Muscle layer of duodenum (tissue), 2 donors: ENCODE results near the gene PLA2G4B.

ENCODE experiments used
- H3K27ac ChIP-seq: one replicate; pipeline ENCODE4 v1.7.0; 2013; ENCODE audit warnings: mild to moderate bottlenecking, low read length
- H3K27me3 ChIP-seq: one replicate; pipeline ENCODE4 v1.7.0; 2013; ENCODE audit warnings: low read depth, mild to moderate bottlenecking, control low read depth, low read length
- H3K36me3 ChIP-seq, 2 donors: one replicate each; pipeline ENCODE4 v1.7.0; 2013; ENCODE audit warnings: low read length in 2 of 2, control low read depth in 1 of 2, mild to moderate bottlenecking in 1 of 2; ENCODE audit not compliant: insufficient read depth in 2 of 2, control insufficient read depth in 1 of 2
- H3K4me1 ChIP-seq, 2 donors: one replicate each; pipeline ENCODE4 v1.7.0; 2013; ENCODE audit warnings: low read length in 2 of 2, mild to moderate bottlenecking in 2 of 2, control low read depth in 1 of 2, moderate library complexity in 1 of 2; ENCODE audit not compliant: insufficient read depth in 2 of 2, control insufficient read depth in 1 of 2
- H3K4me3 ChIP-seq, 2 donors: one replicate each; pipeline ENCODE4 v1.7.0; 2013; ENCODE audit warnings: low read length in 2 of 2, low read depth in 1 of 2, mild to moderate bottlenecking in 1 of 2
- H3K9me3 ChIP-seq, 2 donors: one replicate each; pipeline ENCODE4 v1.7.0; 2013; ENCODE audit warnings: low read length in 2 of 2, control low read depth in 1 of 2, mild to moderate bottlenecking in 1 of 2; ENCODE audit not compliant: control insufficient read depth in 1 of 2
- donor health status: healthy.

The PLA2G4B gene

GRCh38 chr15:41838400-41838897 lies at the start of gene PLA2G4B:
TSS of gene PLA2G4B (plus strand) at chr15:41838847. CDS start at chr15:41838914, 67 bp downstream.
- H3K27me3 ChIP-seq, result no peaks in the 10 kb centered on the region
- no peak within 1 kb of the TSS for H3K27ac ChIP-seq
- no peak within 1 kb of the TSS for H3K4me3 ChIP-seq
- no peaks in the 10 kb centered on the region for H3K4me1 ChIP-seq
- H3K9me3 ChIP-seq, result no peaks in the 10 kb centered on the region
- H3K36me3 ChIP-seq, result peaks cover 3 to 38% of the 10 kb centered on the region in 2 donors

- Histone ChIP-seq H3K36me3 (no peaks in the 10 kb centered on the region), H3K4me3 (peak overlapping the region in 1 of 2 donors; percentile 5), H3K9me3 (no peaks in the 10 kb centered on the region), H3K27ac (no peak overlapping the region), H3K27me3 (no peaks in the 10 kb centered on the region), H3K4me1 (peaks cover 29 to 40% of the 10 kb centered on the region in 2 donors)
Observed at GRCh38 chr15:41789236-41789635, 49.4 kb upstream of the PLA2G4B start.

GRCh38 chr15:41789662-41790061 lies 49.0 kb upstream of the PLA2G4B start:
- Histone ChIP-seq H3K27me3 (no peaks in the 10 kb centered on the region), H3K36me3 (no peaks in the 10 kb centered on the region), H3K9me3 (no peaks in the 10 kb centered on the region), H3K4me3 (no peak overlapping the region), H3K4me1 (peaks cover 29 to 40% of the 10 kb centered on the region in 2 donors), H3K27ac (no peak overlapping the region)

- no peaks in the 10 kb centered on the region for H3K36me3 ChIP-seq
- no peak overlapping the region for H3K4me3 ChIP-seq
- H3K27ac ChIP-seq, result no peak overlapping the region
Observed at GRCh38 chr15:41790169-41790568, 48.5 kb upstream of the PLA2G4B start.

GRCh38 chr15:41790756-41791546 lies 47.7 kb upstream of the PLA2G4B start:
- H3K27ac ChIP-seq, result no peak overlapping the region
- peaks cover 31 to 43% of the 10 kb centered on the region in 2 donors for H3K4me1 ChIP-seq
- no peaks in the 10 kb centered on the region for H3K27me3 ChIP-seq
- H3K9me3 ChIP-seq, result no peaks in the 10 kb centered on the region
- no peak overlapping the region for H3K4me3 ChIP-seq
- H3K36me3 ChIP-seq, result no peaks in the 10 kb centered on the region

More at GRCh38 chr15:41790169-41790568, 48.5 kb upstream of the PLA2G4B start:
- H3K9me3 ChIP-seq, result no peaks in the 10 kb centered on the region
- H3K4me1 ChIP-seq, result peaks cover 29 to 40% of the 10 kb centered on the region in 2 donors
- H3K27me3 ChIP-seq, result no peaks in the 10 kb centered on the region

GRCh38 chr15:41791547-41791937 lies 47.1 kb upstream of the PLA2G4B start:
- Histone ChIP-seq H3K4me3 (no peak overlapping the region), H3K27me3 (no peaks in the 10 kb centered on the region), H3K27ac (no peak overlapping the region), H3K4me1 (peaks cover 37 to 48% of the 10 kb centered on the region in 2 donors), H3K36me3 (no peaks in the 10 kb centered on the region), H3K9me3 (no peaks in the 10 kb centered on the region)

- H3K36me3 ChIP-seq, result no peaks in the 10 kb centered on the region
- H3K27ac ChIP-seq, result no peak overlapping the region
- no peak overlapping the region for H3K4me3 ChIP-seq
- no peaks in the 10 kb centered on the region for H3K27me3 ChIP-seq
- no peaks in the 10 kb centered on the region for H3K9me3 ChIP-seq
- peaks cover 37 to 54% of the 10 kb centered on the region in 2 donors for H3K4me1 ChIP-seq
Observed at GRCh38 chr15:41792000-41792637, 46.5 kb upstream of the PLA2G4B start.

GRCh38 chr15:41794081-41794480 lies 44.6 kb upstream of the PLA2G4B start:
- no peaks in the 10 kb centered on the region for H3K9me3 ChIP-seq
- no peaks in the 10 kb centered on the region for H3K36me3 ChIP-seq
- peaks cover 27 to 53% of the 10 kb centered on the region in 2 donors for H3K4me1 ChIP-seq
- no peaks in the 10 kb centered on the region for H3K27me3 ChIP-seq
- no peak overlapping the region for H3K4me3 ChIP-seq
- no peak overlapping the region for H3K27ac ChIP-seq

GRCh38 chr15:41795996-41796856 lies 42.4 kb upstream of the PLA2G4B start:
- H3K27me3 ChIP-seq, result no peaks in the 10 kb centered on the region
- H3K9me3 ChIP-seq, result no peaks in the 10 kb centered on the region
- peaks cover 0 to 5% of the 10 kb centered on the region in 2 donors for H3K36me3 ChIP-seq
- H3K27ac ChIP-seq, result no peak overlapping the region
- H3K4me3 ChIP-seq, result no peak overlapping the region
- H3K4me1 ChIP-seq, result peaks cover 8 to 34% of the 10 kb centered on the region in 2 donors

- Histone ChIP-seq H3K4me3 (no peak overlapping the region), H3K36me3 (peaks cover 0 to 10% of the 10 kb centered on the region in 2 donors), H3K27ac (no peak overlapping the region), H3K4me1 (peaks cover 8 to 24% of the 10 kb centered on the region in 2 donors), H3K9me3 (no peaks in the 10 kb centered on the region), H3K27me3 (no peaks in the 10 kb centered on the region)
Observed at GRCh38 chr15:41797201-41797944, 41.3 kb upstream of the PLA2G4B start.
